Measurements from ENCODE around the gene SCAI. TPM values are rescaled to one million over a fixed set of nuclear protein-coding genes. Genes with fewer than 3 reads are reported as not detected.
"Not testable (repeated sequence)": the region's sequence is repeated elsewhere in the genome, so short reads cannot be mapped to it uniquely, and the experiment has no call there.

SCAI gene
- total RNA-seq, 1 donor, result 9.1 TPM

GRCh38 chr9:124934290-124934689, 209.0 kb downstream of the SCAI start:
- no peak for DNase-seq (ENCODE audit: low read depth)
- no peak for TF ChIP-seq CTCF (IDR thresholded peaks at IDR 0.05; ENCODE audit: insufficient read depth, low read depth, low read length)
- no peak overlapping the region for H3K4me3 ChIP-seq (ENCODE audit: low read depth, low read length)

DNA sequence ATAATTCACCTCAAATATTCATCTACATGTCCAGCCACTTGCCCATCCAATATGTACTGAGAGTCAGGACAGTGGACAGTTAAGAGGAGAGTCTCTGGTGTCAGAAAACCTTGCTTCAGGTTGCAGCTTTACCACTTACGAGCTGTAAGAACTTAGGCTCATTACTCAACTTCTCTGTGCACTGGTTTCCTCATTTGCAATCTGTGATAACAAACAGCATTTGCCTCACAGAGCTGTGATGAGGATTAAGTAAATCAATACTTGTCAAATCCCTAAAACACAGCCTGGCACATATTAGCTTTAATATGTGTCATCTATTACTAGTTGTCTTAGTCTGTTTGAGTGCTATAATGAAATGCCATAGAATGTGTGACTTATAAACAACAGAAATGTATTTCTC, 211.0 kb downstream of the SCAI start:
- no peak overlapping the region for H3K4me3 ChIP-seq (ENCODE audit: low read depth, low read length)
- no peak for TF ChIP-seq CTCF (IDR thresholded peaks at IDR 0.05; ENCODE audit: insufficient read depth, low read depth, low read length)
- no peak for DNase-seq (ENCODE audit: low read depth)

DNA sequence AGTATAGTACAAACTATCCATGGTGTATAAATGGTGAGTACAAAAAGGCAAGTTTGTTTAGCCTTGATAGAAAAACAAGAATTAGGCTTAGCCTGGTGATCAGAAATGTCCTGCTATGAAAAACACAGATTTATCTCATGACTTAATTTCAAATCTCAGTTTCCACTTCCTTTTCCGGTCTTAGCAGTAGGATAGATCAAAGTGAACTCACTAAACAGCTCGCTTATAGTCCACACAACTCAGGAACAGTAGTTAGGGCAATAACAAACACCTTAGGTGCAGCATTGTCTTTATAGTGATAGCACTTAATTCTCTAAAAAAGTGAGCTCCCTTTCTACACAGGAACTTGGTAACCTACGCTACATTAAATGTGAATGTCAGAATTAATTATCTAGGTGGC, 213.9 kb downstream of the SCAI start:
- H3K4me3 ChIP-seq (ENCODE audit: low read depth, low read length), result no peak overlapping the region
- no peak for DNase-seq (ENCODE audit: low read depth)
- no peak for TF ChIP-seq CTCF (IDR thresholded peaks at IDR 0.05; ENCODE audit: insufficient read depth, low read depth, low read length)

GRCh38 chr9:124928116-124928515, 215.2 kb downstream of the SCAI start:
- no peak for DNase-seq (ENCODE audit: low read depth)
- no peak for TF ChIP-seq CTCF (IDR thresholded peaks at IDR 0.05; ENCODE audit: insufficient read depth, low read depth, low read length)

DNA sequence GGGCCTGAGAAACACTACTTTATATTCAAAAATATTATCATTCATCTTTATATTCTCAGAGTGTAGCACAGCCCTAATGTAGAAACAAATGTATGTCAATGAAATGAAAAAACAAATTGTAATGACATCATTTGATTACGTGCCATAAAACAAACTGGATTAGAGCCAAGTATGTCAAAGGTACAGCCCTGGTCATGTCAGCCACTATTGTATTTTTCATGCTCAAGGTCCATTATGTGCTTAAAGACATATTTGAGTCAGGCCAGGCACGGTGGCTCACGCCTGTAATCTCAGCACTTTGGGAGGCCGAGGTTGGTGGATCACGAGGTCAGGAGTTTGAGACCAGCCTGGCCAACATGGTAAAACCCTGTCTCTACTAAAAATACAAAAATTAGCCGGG, 222.9 kb downstream of the SCAI start:
- not testable (repeated sequence) for DNase-seq (ENCODE audit: low read depth); H3K4me3 ChIP-seq (ENCODE audit: low read depth, low read length)

More at GRCh38 chr9:124928116-124928515, 215.2 kb downstream of the SCAI start:
- H3K4me3 ChIP-seq (ENCODE audit: low read depth, low read length), result no peak overlapping the region

DNA sequence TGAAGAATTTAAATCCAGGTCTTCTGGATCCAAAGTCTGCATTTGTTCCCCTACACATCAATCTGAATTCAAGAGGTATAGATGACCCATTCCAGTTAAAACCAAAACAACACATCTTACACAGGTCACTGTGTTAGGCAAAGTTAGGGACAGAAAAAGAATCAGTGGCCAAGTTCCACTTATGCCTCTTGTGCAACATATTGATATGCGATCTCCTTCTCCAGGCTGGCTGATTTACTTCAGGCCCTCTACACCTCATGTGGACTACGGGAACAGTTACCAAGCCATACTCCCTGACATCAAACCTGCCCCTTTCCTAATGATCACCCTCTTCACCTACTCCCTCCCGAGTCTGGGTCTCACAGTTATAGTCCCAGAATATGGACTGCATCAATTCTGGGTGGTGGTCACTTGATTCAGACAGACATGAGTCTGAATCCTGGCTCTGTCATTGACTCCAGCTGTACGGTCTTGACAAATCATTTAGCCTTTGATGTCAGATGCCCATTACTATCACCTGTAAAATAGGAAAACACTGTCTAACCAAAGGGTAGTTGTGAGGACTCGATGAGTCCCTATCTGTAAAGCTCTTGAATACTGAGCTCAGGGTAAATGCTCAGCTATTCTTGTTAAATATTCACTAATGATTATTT, 228.4 kb downstream of the SCAI start:
- H3K4me3 ChIP-seq (ENCODE audit: low read depth, low read length), result no peak overlapping the region
- no peak for TF ChIP-seq CTCF (IDR thresholded peaks at IDR 0.05; ENCODE audit: insufficient read depth, low read depth, low read length)
- DNase-seq (ENCODE audit: low read depth), result no peak

- no peak for TF ChIP-seq CTCF (IDR thresholded peaks at IDR 0.05; ENCODE audit: insufficient read depth, low read depth, low read length)
- DNase-seq (ENCODE audit: low read depth), result no peak
- H3K4me3 ChIP-seq (ENCODE audit: low read depth, low read length), result no peak overlapping the region
Measured at GRCh38 chr9:124913378-124913777, 229.9 kb downstream of the SCAI start.
